Fibroblast of peridontal ligament (primary cell): ENCODE results near the gene UGT1A8.
A peak's percentile ranks its signal among the peaks of the same experiment; 100 is the strongest.
"Not testable (repeated sequence)": the region's sequence is repeated elsewhere in the genome, so short reads cannot be mapped to it uniquely, and the experiment has no call there.

ENCODE experiments used
- DNase-seq: peaks from one replicate; pipeline ENCODE4 v3.0.0-alpha.2; 2010; ENCODE audit errors: extremely low read depth

The UGT1A8 gene

DNA sequence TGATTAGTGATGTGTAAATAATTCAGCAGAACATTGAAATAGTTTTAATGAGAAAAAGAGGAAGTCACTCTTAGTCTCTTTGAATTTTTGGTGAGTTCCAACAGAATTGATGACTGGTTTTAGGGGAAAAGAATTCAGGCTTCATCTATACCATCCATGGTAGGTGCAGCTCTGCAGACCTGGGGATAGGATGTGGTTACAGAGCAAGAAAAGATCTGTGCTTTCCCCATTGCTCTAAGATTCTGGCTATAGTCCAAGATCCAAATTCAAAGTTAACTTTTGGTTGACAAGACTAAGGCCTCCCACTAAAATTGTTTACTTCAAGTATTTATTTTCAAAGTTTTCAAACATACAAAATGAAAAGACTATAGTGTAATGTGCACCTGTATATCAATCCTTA lies 22.4 kb downstream of the UGT1A8 start:
- no peak for DNase-seq

DNA sequence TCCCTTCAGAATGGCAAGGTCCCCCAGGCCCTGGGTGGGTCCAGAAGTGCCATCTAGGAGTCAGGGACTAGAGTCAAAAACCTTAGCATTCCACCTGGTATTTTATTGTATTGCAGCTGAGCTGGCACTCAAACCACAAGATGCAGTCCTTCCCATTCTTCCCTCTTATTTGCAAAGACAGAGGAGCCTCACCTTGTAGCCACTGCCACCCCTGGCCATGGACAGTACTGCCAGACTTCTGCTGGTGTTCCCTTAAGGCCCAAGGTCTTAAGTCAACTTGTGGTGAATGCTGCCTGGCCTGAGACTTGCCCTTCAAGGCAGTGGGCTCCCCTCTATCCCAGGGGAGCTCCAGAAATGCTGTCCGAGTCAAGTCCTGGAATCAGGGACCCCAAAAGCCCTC lies 25.7 kb downstream of the UGT1A8 start:
- DNase-seq, result peak; percentile 1

DNA sequence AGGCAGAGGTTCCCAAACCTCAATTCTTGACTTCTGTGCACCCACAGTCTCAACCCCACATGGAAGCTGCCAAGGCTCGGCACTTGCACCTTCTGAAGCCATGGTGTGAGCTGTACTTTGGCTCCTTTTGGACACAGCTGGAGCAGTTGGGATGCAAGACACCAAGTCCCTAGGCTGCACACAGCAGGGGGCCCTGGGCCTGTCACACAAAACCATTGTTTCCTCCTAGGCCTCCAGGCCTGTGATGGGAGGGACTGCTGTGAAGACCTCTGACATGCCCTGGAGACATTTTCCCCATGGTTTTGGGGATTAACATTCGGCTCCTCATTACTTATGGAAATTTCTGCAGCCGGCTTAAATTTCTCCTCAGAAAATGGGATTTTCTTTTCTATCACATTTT lies 28.6 kb downstream of the UGT1A8 start:
- not testable (repeated sequence) for DNase-seq

DNA sequence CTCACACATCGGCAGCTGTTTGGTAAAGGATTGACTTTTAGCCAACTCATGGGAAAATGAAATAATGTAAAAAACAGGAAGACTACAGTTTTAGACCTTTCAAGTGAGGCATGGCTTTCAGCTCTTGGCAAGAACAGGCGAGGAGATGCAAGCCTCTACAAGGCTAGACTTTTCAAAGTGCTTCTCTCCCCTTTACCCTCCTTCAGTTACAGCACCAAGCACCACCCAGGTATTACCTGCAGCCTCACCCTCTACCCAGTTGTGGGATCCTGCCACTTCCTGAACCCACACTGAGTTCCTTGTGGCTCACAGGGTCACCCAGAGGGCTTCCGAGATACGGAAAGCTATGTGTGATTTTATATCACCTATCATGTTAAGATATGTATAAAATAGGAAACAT lies 33.5 kb downstream of the UGT1A8 start:
- no peak for DNase-seq

DNA sequence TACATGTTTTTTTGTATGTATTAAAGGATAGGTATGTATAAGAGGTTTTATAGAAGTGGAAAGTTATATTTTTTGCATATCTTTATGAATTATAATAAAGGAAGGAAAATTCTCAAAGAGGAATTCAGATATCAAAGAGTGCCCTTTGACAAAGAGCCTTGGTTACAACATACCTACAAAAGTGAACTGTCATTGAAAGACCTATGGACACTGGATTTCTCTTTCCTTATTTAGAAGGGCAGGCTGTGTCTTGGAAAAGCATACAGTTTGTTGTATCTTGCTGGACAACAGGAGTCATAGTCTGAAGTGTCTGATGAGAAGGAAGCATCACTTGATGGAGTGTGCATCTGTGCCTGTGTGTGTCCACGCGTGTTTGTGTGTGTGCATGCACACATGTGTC lies 34.0 kb downstream of the UGT1A8 start:
- DNase-seq, result no peak

DNA sequence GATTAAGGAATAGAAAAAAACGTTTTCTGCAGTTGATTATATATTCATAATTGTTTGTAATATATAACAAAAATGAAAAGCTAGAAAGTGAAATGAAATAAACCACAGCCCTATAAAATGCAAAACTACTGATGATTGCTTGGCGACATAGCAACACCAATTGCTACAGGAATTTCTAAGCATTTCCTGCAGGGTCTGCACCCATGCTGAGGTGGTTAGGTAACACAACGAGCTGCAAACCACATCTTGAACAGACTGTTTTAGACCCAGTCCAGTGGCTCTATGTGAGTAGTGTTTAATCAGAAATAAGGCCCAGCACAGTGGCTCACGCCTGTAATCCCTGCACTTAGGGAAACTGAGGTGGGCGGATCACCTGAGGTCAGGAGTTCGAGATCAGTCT lies 37.1 kb downstream of the UGT1A8 start:
- DNase-seq, result no peak

DNA sequence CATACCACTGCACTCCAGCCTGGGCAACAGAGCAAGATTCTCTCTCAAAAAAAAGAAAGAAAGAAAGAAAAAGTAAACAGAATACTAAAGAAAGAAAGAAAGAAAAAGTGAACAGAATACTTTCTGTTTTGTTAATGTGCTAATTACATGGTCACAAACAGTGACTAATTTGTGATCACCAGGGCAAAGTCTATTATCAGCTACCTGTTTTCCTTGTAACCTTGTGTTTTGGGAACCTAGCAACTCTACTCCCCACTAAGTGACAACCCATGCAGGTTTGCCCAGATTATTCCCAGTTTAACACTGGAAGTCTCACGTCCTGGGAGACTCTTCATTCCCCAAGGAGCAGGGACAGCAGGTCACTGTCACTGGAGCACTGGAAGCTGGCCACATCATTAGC lies 37.6 kb downstream of the UGT1A8 start:
- no peak for DNase-seq

DNA sequence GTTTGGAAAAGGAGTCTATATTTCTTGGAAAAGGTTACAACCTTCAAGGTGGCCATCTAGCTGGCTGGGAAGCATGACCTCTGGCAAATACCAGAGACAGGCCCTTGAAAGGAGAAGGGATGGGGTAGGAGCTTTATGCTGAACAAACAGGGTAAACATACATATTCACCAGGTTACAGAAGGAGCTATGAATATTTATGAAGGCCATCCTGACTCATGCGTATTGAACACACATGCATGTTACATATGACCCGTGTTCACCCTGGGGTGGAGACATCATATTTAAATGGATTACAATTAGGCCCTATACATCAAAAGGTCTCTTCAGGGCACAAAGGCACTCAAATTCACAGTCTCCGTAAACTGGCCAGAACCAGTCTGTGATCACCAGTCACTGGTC lies 38.5 kb downstream of the UGT1A8 start:
- DNase-seq, result not testable (repeated sequence)

DNA sequence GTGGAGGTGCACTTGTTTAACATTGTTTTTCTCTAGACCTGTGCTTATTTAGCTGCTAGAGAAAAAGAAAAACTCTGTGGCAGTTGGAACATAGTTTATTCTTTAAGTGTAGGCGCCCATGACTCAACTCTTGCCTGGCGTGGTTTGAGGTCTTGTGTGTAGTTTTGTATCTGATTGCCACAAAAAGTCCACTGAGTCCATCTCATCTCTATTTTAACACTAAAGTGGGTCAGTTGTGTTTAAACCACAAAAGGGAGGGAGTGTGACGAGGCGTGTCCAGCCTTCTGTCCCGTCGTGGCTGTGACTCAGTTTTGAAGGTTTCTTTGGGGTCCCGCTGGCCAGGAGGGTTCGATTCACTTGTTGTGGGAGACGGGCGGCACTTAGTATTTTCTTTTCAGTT lies 39.0 kb downstream of the UGT1A8 start:
- no peak for DNase-seq

DNA sequence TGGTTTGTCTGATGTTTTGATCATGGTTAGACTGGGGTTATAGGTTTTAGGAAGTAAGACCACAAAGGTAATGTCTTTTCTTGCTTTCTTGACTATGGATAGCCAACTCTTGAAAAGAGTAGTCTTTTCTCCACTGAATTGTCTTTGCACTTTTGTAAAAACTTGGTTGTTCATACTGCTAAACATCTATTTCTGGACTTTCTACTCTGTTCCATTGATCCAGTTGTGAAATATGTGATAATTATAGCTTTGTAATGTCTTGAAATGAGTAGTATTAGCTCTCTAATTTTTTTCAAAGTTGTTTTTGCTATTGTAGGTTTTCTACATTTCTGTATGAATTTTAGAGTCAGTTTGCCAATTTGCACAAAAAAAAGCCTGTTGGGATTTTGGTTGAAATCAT lies 41.2 kb downstream of the UGT1A8 start:
- no peak for DNase-seq

DNA sequence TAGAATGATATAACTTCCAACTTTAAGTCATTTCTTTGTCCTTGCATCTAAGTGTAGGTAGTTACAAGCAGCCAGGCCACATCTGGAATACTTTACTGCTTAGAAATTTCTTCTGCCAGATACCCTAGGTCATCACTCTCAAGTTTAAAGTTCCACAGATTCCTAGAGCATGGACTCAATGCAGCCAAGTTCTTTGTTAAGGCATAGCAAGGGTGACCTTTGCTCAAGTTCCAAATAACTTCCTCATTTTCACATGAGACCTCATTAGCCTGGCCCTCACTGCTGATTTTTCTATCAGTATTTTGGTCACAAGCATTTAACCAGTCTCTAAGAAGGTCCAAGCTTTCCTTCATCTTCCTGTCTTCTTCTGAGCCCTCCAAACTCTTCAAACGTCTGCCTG lies 46.5 kb downstream of the UGT1A8 start:
- peak; percentile 1 for DNase-seq

DNA sequence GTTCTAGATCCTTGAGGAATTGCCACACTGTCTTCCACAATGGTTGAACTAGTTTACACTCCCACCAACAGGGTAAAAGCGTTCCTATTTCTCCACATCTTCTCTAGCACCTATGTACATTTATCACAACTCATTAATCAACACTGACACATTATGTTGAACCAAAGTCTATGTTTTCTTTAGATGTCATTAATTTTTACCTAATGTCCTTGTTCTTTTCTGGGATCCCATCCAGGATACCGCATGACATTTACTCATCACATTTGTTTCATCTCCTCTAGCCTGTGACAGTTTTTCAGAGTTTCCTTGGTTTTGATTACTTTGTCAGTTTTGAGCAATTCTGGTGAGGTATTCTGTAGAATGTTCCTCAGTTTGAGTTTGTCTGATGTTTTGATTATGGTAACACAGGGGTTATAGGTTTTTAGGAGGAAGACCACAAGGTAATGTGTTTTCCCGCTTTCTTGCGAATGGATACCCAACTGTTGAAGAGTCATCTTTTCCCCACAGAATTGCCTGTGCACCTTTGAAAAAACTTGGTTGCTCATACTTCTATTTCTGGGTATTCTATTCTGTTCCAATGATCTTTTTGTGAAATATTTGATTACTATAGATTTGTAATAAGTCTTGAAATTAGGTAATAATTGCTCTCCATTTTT lies 51.3 kb downstream of the UGT1A8 start:
- no peak for DNase-seq

DNA sequence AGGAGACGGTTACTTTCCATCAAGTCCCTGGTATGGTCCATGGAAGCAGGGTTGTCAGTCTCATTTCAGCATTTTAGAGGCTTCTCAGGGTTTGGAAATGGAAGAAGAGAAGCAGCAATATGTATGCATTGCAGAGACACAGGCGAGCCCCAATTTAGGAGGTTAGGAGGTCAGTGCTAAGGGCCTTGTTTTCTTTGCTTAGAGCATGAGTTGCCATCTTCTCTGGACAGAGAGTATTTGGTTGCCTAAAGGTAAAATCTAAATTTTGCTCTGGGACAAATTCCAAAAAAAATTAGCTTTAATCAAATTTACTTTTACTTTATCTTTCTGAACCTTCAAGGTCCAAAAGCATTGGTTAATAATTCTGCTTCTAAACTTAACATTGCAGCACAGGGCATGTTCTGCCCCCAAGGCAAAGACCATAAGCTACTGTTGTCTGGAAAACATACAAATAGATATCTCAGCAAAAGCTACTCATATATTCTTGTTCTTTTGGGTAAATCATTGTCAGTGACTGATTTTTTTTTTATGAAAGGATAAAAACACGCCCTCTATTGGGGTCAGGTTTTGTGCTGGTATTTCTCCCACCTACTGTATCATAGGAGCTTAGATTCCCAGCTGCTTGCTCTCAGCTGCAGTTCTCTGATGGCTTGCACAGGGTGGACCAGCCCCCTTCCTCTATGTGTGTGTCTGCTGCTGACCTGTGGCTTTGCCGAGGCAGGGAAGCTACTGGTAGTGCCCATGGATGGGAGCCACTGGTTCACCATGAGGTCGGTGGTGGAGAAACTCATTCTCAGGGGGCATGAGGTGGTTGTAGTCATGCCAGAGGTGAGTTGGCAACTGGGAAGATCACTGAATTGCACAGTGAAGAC lies 54.1 kb downstream of the UGT1A8 start, which contains the start of gene UGT1A9:
TSS of gene UGT1A9 (plus strand) at position 609 of the 872 bp plus-strand sequence. CDS start at position 646, 37 bp downstream.
- DNase-seq, result no peak

DNA sequence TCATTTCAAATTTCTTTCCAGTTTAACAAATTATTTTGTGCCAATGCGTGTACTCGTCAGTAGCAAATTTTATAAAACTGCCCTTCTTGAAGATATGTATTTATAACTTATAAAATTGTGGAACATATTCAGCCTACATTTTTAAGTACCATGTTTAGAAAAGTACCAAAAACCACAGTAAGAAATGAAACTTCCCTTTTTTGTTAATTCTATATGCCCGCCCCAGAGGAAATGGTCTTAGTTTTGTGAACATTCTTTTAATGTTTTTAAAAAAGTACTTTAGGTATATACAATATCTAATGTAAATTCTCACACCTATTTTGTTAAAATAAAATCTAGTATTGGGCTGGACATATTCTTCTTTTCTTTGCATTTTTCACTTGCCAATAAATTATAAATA lies 55.5 kb downstream of the UGT1A8 start:
- no peak for DNase-seq

DNA sequence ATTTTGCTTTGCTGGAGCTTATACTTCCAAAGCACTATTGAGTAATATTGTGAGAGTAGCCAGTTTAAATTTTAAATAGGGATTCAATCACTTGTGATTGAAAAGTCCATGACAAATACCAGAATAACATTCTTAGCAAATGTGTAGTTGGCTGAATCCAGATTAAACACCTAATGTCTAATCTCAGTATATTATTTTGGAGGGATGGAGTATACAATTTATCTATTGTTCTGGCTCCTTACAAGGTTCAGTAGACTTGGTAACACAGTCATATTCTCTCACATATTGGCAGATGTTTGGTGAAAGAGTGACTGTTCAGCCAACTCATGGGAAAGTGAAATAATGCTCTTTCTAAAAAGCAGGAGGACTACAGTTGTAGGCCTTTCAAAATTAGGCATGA lies 56.5 kb downstream of the UGT1A8 start:
- DNase-seq, result no peak

DNA sequence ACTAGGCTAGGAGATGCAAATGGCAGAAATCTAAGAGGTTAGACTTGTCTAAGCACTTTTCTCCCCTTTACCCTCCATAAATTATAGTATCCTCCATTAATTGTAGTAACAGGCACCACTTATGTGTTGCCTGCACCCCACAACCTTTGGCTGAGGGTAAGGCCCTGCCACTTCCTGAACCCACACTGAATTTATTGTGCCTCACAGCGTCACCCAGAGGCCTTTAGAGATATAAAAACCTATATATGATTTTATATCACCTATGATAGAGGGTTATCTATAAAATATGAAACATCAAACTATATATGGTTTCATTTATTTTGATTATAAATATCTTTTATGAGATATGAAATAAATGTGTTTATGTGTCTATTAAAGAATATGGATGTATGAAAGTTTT lies 56.9 kb downstream of the UGT1A8 start:
- DNase-seq, result no peak

DNA sequence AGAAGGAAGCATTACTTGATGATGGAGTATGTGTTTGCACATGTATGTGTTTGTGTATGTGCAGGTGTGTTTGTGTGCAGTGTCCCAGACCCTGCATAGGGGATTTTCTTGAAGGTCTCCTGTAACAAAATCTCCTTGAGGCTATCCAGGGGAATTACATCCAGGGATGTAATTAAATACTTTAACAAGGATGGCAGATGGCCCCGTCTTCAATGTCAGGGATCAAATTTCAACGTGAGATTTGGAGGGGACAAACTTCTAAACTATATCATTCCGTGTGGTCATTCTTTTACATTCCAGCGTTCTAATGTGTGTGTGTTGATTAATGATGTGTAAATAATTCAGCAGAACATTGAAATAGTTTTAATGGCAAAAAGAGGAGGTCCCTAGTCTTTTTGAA lies 57.6 kb downstream of the UGT1A8 start:
- no peak for DNase-seq

DNA sequence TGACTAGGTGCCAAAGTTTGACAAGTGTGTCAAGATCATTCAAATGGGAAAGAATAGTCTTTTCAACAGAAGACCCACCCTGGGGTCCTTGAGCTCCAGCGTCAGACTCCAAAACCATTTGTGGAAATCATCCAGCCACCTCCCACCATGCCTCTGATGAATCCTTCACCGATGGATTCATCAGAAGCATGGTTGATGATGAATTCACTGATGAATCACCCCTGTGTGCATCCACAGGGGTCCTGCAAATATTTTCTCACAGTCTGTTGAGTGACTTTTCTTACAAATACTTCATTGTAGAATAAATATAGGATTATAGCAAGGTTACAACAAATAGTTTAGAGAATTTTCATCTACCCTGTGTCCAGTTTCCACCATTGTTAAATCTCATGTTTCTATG lies 58.6 kb downstream of the UGT1A8 start:
- no peak for DNase-seq

DNA sequence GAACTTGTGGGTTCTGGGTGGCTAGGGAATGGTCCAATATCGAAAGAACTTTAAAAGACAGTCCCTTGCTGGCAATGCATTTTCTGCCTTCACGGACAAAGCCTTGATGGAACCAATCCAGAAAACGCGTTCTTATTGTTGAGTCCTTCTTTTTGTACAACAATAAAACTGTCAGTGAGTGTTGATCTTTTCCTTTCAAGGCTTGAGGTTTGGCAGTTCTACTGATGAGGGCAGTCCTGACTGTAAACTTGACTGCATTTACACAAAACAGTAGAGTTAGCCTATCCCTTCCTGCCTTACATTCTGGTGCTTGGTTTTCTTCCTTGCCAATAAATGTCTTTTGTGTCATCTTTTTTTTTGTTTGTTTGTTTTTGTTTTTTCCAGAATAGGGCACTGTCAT lies 61.8 kb downstream of the UGT1A8 start:
- no peak for DNase-seq

DNA sequence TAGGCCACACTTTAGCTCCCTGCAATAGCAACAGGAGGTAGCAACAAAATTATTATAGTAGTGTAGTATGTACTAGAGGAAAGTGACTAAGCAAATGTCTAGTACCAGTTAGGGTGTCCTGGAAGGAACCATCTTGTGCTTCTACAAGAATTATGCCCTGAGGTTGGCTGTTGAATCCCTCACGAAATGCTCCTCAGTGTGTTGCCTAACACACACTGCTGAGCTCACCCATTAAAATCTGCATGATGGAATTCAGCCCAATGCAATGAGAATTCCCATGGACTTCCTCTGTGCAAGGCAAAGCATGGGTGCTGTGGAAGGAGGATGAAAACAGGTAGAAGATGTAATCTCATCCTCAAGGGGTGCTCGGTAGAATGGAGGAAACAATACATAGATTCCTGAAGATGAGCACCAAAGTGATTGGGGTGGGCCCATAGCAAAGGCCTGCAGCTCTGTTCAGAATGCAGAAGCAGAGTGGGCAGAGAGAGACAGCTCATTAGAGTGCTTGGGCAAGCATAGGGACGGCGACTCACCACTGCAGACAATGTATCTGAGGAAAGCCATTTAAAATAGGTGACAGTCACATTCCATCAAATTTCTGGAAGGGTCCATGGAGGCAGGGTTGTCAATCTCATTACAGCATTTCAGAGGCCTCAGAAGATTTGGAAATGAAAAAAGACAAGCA lies 63.1 kb downstream of the UGT1A8 start:
- DNase-seq, result no peak

DNA sequence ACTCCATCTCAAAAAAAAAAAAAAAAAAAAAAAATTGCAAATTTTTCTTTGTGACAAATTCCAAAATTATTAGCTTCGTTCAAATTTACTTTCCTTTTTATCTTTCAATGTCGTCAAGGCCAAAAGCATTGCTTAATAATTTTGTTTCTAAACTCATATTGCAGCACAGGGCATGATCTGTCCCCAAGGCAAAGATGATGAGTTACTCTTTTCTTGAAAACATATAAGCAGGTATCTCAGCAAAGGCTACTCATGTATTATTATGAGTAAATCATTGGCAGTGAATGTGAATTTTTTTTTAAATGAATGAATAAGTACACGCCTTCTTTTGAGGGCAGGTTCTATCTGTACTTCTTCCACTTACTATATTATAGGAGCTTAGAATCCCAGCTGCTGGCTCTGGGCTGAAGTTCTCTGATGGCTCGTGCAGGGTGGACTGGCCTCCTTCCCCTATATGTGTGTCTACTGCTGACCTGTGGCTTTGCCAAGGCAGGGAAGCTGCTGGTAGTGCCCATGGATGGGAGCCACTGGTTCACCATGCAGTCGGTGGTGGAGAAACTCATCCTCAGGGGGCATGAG lies 64.2 kb downstream of the UGT1A8 start, which contains the start of gene UGT1A7:
TSS of gene UGT1A7 (plus strand) at position 381 of the 579 bp plus-strand sequence. CDS start at position 418, 37 bp downstream.
- DNase-seq, result no peak

DNA sequence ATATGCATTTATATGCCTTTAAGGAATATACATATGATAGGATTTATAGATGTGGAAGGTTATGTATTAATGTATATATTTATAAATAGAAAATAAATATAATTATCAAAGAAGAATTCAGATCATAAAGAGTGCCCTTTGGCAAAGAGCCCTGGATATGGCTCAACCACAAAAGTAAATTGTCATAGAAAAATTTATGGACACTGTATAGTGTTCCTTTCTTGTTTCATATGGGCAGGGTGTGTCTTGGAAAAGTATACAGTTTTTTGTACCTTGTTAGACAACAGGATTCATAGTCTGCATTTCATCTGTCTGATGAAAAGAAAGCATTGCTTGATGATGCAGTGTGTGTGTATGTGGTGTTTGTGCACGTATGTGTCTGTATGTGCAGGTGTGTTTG lies 67.2 kb downstream of the UGT1A8 start:
- DNase-seq, result no peak
